ENCODE measurements around the gene TRMT2A.
A peak's percentile ranks its signal among the peaks of the same experiment; 100 is the strongest.
"Not testable (repeated sequence)": the region's sequence is repeated elsewhere in the genome, so short reads cannot be mapped to it uniquely, and the experiment has no call there.

Gene TRMT2A

GRCh38 chr22:20083157-20083890, 33.7 kb downstream of the TRMT2A start:
- DNase-seq, result no peak

- DNase-seq, result no peak
These were observed 36.0 kb downstream of the TRMT2A start for GRCh38 chr22:20080776-20081654.

GRCh38 chr22:20080445-20080775, 36.6 kb downstream of the TRMT2A start:
- DNase-seq, result no peak

- DNase-seq, result peak; percentile 95
These were observed 37.1 kb downstream of the TRMT2A start, which contains the start of gene DGCR8 for GRCh38 chr22:20079745-20080444. TSS of gene DGCR8 (plus strand) at chr22:20080241. CDS start at chr22:20085964, 5,723 bp downstream.

GRCh38 chr22:20076627-20077172, 40.3 kb downstream of the TRMT2A start:
- DNase-seq, result no peak

GRCh38 chr22:20071524-20071972, 45.5 kb downstream of the TRMT2A start:
- no peak for DNase-seq

- no peak for DNase-seq
These were observed 47.5 kb downstream of the TRMT2A start for GRCh38 chr22:20069331-20070042.

- DNase-seq, result no peak
These were observed 48.4 kb downstream of the TRMT2A start for GRCh38 chr22:20068640-20069039.

GRCh38 chr22:20067384-20067682, 49.7 kb downstream of the TRMT2A start:
- DNase-seq, result not testable (repeated sequence)

GRCh38 chr22:20066617-20067383, 50.2 kb downstream of the TRMT2A start:
- DNase-seq, result no peak

- DNase-seq, result no peak
These were observed 51.0 kb downstream of the TRMT2A start for GRCh38 chr22:20065896-20066616.

GRCh38 chr22:20064545-20065262, 52.3 kb downstream of the TRMT2A start:
- DNase-seq, result no peak

- no peak for DNase-seq
These were observed 52.9 kb downstream of the TRMT2A start for GRCh38 chr22:20064140-20064480.

- DNase-seq, result no peak
These were observed 53.5 kb downstream of the TRMT2A start for GRCh38 chr22:20063271-20064139.

- DNase-seq, result no peak
These were observed 54.3 kb downstream of the TRMT2A start for GRCh38 chr22:20062766-20063083.

GRCh38 chr22:20062043-20062765, 54.8 kb downstream of the TRMT2A start:
- no peak for DNase-seq

All from DMS153 (cell line).